GM18526 (cell line): ENCODE results near the gene PDE7B.

ENCODE experiments used
- POLR2A ChIP-seq: IDR thresholded peaks from 3 replicates; pipeline ENCODE4 v1.6.1; 2011; ENCODE audit not compliant: insufficient read length; ENCODE audit errors: extremely low read depth

PDE7B gene

GRCh38 chr6:136036071-136036380, 184.5 kb downstream of the PDE7B start:
- TF ChIP-seq POLR2A, result no peak

DNA sequence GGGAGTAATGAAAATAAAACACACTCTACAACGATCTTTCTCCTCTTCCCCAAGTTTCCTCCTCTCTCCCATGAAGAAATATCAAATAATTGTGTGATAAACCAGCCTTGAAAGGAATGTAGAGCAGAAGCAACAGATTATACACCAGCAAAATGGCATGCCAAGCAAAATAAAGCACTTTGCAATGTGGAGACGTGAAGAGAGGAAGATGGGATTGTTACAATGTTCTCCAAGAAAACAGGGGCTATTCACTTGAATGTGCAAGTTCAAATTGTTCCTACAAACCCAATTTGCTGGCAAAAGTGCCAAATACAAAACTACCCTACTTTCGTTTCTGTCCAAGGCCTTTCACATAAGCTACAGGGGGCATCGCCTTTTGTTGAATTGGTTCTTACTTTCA, 185.1 kb downstream of the PDE7B start:
- TF ChIP-seq POLR2A, result no peak

DNA sequence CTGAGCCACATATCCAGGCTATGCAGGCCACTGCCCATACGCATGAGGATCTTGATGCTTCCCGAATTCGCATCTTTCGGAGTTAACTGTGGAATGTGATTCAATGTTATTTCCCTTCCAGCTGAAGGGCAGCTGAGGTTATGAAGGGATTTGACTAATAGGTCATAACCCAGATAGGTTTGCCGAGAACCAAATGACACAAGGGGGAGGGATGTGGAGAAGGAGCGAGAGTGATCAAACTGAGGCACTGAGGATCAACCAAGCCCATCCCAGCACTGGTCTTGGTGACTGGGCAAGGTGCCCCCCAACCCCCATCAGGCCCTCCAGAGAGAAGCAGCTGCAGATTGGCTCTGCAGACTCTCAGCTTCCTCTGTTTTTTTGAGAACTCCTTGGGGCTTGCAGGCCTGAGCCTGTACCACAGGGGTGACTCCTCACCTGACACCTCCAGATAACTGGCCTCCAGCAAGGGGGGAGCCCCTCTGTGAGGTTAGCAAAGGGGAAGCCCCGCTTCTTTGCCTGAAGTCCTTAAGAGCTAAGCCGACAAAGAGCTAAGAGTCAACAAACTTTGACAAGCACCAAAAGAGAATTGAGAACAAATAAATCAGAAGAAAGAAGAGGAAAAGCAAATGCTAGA, 185.9 kb downstream of the PDE7B start:
- no peak for TF ChIP-seq POLR2A

DNA sequence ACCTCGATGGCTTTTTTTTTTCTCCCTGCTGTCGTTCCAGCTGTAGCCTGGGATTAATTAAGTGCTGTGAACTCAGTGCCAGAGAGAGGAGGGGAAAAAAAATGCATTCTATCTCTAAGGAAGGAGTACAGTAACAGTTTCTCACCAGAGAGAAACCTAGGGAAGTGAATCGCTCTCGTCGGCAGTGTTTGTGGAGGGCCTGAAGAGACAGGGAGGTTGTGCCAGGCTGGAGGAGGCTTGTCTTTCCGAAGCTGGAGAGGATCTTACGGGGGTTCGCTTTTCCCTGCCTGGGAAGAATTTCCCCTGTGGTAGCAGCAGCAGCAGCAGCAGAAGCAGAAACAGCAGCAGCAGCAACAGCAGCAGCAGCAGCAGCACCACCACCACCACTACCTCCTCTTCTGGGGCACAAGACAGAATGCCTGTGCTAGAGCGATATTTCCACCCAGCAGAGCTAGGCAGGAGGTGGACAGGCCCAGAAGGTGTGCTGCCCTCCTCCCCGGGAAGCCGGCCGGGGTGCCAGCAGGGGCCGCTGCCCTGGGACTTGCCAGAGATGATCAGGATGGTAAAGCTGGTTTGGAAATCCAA, 186.5 kb downstream of the PDE7B start:
- no peak for TF ChIP-seq POLR2A

- TF ChIP-seq POLR2A, result no peak
Measured at GRCh38 chr6:136038531-136038930, 187.0 kb downstream of the PDE7B start.

GRCh38 chr6:136039185-136039584, 187.7 kb downstream of the PDE7B start:
- TF ChIP-seq POLR2A, result no peak

- no peak for TF ChIP-seq POLR2A
Measured at GRCh38 chr6:136050475-136050874, 199.0 kb downstream of the PDE7B start.

- TF ChIP-seq POLR2A, result no peak
Measured at GRCh38 chr6:136051140-136051775, 199.8 kb downstream of the PDE7B start.

- TF ChIP-seq POLR2A, result no peak
Measured at GRCh38 chr6:136052031-136052430, 200.5 kb downstream of the PDE7B start.

GRCh38 chr6:136058852-136059251, 207.4 kb downstream of the PDE7B start:
- no peak for TF ChIP-seq POLR2A

- TF ChIP-seq POLR2A, result no peak
Measured at GRCh38 chr6:136059308-136059707, 207.8 kb downstream of the PDE7B start.

GRCh38 chr6:136060052-136060451, 208.6 kb downstream of the PDE7B start:
- no peak for TF ChIP-seq POLR2A

DNA sequence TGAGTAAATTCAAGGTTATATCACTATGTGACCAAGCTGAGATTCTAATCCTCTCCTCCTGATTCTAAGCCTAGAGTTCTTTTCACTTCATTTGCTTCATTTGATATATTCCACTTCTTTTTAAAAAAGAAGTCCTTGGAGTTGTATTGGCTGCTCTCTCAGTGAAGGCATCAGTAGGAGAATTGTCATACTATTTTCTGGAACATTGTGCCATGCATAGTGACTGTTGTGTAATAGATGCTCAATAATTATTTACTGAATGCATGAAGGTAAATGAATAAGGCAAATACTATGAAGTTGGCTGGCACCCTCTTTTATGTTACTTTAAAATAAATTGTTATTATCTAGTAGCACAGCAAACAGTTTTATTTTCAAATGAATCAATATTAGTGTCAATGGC, 209.3 kb downstream of the PDE7B start:
- TF ChIP-seq POLR2A, result no peak

GRCh38 chr6:136061701-136062100, 210.2 kb downstream of the PDE7B start:
- no peak for TF ChIP-seq POLR2A

GRCh38 chr6:136063096-136063495, 211.6 kb downstream of the PDE7B start:
- no peak for TF ChIP-seq POLR2A

GRCh38 chr6:136066005-136066404, 214.5 kb downstream of the PDE7B start:
- TF ChIP-seq POLR2A, result no peak
